Measurements from ENCODE around the gene GATA1. TPM values are rescaled to one million over a fixed set of nuclear protein-coding genes. Genes with fewer than 3 reads are reported as not detected.

Gene GATA1
- total RNA-seq (2022) (not detected in 2 replicates), Bru-seq, nascent RNA (not detected), BruChase-seq, experiment 1, labeled RNA remaining after a 6-hour chase (not detected), BruChase-seq, experiment 2, labeled RNA remaining after a 2-hour chase (not detected)
- long read RNA-seq, result 0 reads

GRCh38 chrX:48786341-48786800 lies at the start of gene GATA1:
GATA1 (plus strand) TSS chrX:48786590; CDS start chrX:48791110, 4,520 bp downstream.
- Mint-ChIP-seq H3K27ac (ENCODE audit: low read depth, unreplicated experiment) (no peak within 1 kb of the TSS), H3K4me3 (ENCODE audit: unreplicated experiment) (no peak within 1 kb of the TSS), H3K36me3 (ENCODE audit: insufficient read depth, unreplicated experiment) (no peaks in the 10 kb centered on the region), H3K9me3 (ENCODE audit: unreplicated experiment) (peaks cover 14% of the 10 kb centered on the region), H3K4me1 (ENCODE audit: insufficient read depth, unreplicated experiment) (no peaks in the 10 kb centered on the region), H3K27me3 (ENCODE audit: insufficient read depth, unreplicated experiment) (peaks cover 39% of the 10 kb centered on the region)
- no TSS peak for BruUV-seq (replicated peaks)
- no peak for TF ChIP-seq CTCF (IDR thresholded peaks at IDR 0.05; ENCODE audit: unreplicated experiment)
- DNase-seq (ENCODE audit: unreplicated experiment), result no peak
- intact Hi-C loops (cut with micrococcal nuclease), result no loop called here
- ChIA-PET CTCF (no interaction called here), POLR2A (no interaction called here)

- intact Hi-C loops (cut with micrococcal nuclease), result no loop called here
- peaks cover 13% of the 10 kb centered on the region for H3K36me3 Mint-ChIP-seq (ENCODE audit: insufficient read depth, unreplicated experiment)
- TF ChIP-seq CTCF (IDR thresholded peaks at IDR 0.05; ENCODE audit: unreplicated experiment), result no peak
- no peak for DNase-seq (ENCODE audit: unreplicated experiment)
- H3K4me3 Mint-ChIP-seq (ENCODE audit: unreplicated experiment), result peak overlapping the region; percentile 74
- peak overlapping the region; percentile 68 for H3K27ac Mint-ChIP-seq (ENCODE audit: low read depth, unreplicated experiment)
- peaks cover 6% of the 10 kb centered on the region for H3K4me1 Mint-ChIP-seq (ENCODE audit: insufficient read depth, unreplicated experiment)
- H3K27me3 Mint-ChIP-seq (ENCODE audit: insufficient read depth, unreplicated experiment), result no peaks in the 10 kb centered on the region
- BruUV-seq (replicated peaks), result no TSS peak
- POLR2A ChIA-PET, result interaction anchor here (0.6 to 3.2 kb wide), 18 partner anchors 10 to 1184 kb away, joined by 3 to 15 read pairs (median 4); partner anchors contain the start of genes HDAC6, PQBP1, SLC35A2 and SUV39H1
- peaks cover 8% of the 10 kb centered on the region for H3K9me3 Mint-ChIP-seq (ENCODE audit: unreplicated experiment)
- CTCF ChIA-PET, result interaction anchor here (1.2 kb wide), 1 partner anchor 210 kb away, joined by 3 read pairs; no protein-coding TSS in a partner anchor
These were observed 49.5 kb upstream of the GATA1 start for GRCh38 chrX:48736878-48737212.

- CTCF ChIA-PET, result interaction anchor here (1.2 kb wide), 1 partner anchor 209 kb away, joined by 3 read pairs; no protein-coding TSS in a partner anchor
- Mint-ChIP-seq H3K4me3 (ENCODE audit: unreplicated experiment) (peak overlapping the region; percentile 74), H3K36me3 (ENCODE audit: insufficient read depth, unreplicated experiment) (peaks cover 10% of the 10 kb centered on the region), H3K27me3 (ENCODE audit: insufficient read depth, unreplicated experiment) (no peaks in the 10 kb centered on the region), H3K4me1 (ENCODE audit: insufficient read depth, unreplicated experiment) (peaks cover 6% of the 10 kb centered on the region), H3K9me3 (ENCODE audit: unreplicated experiment) (peaks cover 8% of the 10 kb centered on the region), H3K27ac (ENCODE audit: low read depth, unreplicated experiment) (peak overlapping the region; percentile 68)
- TSS peak; percentile 98 for BruUV-seq (replicated peaks)
- intact Hi-C loops (cut with micrococcal nuclease), result no loop called here
- POLR2A ChIA-PET, result interaction anchor here (0.6 to 3.2 kb wide), 18 partner anchors 11 to 1184 kb away, joined by 3 to 15 read pairs (median 4); partner anchors contain the start of genes HDAC6, PQBP1, SLC35A2 and SUV39H1
- DNase-seq (ENCODE audit: unreplicated experiment), result peak; percentile 94
- TF ChIP-seq CTCF (IDR thresholded peaks at IDR 0.05; ENCODE audit: unreplicated experiment), result no peak
These were observed 49.0 kb upstream of the GATA1 start for GRCh38 chrX:48737213-48737938.

GRCh38 chrX:48737940-48738339 lies 48.5 kb upstream of the GATA1 start:
- ChIA-PET CTCF (no interaction called here), POLR2A (interaction anchor here (0.6 to 3.2 kb wide), 8 partner anchors 40 to 511 kb away, joined by 4 to 15 read pairs (median 5); partner anchors contain the start of genes HDAC6, PQBP1, SUV39H1 and TIMM17B)
- H3K27me3 Mint-ChIP-seq (ENCODE audit: insufficient read depth, unreplicated experiment), result no peaks in the 10 kb centered on the region
- H3K9me3 Mint-ChIP-seq (ENCODE audit: unreplicated experiment), result peaks cover 8% of the 10 kb centered on the region
- BruUV-seq (replicated peaks), result no TSS peak
- no peak for TF ChIP-seq CTCF (IDR thresholded peaks at IDR 0.05; ENCODE audit: unreplicated experiment)
- H3K36me3 Mint-ChIP-seq (ENCODE audit: insufficient read depth, unreplicated experiment), result peaks cover 7% of the 10 kb centered on the region
- intact Hi-C loops (cut with micrococcal nuclease), result no loop called here
- no peak for DNase-seq (ENCODE audit: unreplicated experiment)
- peak overlapping the region; percentile 74 for H3K4me3 Mint-ChIP-seq (ENCODE audit: unreplicated experiment)
- peak overlapping the region; percentile 68 for H3K27ac Mint-ChIP-seq (ENCODE audit: low read depth, unreplicated experiment)
- H3K4me1 Mint-ChIP-seq (ENCODE audit: insufficient read depth, unreplicated experiment), result peaks cover 6% of the 10 kb centered on the region

Data from MCF 10A (cell line).